Activated CD8-positive, alpha-beta T cell treated with anti-CD3 and anti-CD28 coated beads for 36 hours (primary cell): ENCODE data around the gene ABHD2. TPM values are rescaled to one million over a fixed set of nuclear protein-coding genes. Genes with fewer than 3 reads are reported as not detected.

Experiments
- ATAC-seq: fragments of 200-7000 bp; cut with Tn5 transposase; one replicate; pipeline ENCODE4 v1.10.0; 2021; ENCODE audit warnings: mild to moderate bottlenecking, moderate library complexity
- CTCF ChIA-PET: fragments of 350-600 bp; sonication (Branson Sonifier 250); formaldehyde crosslinking; loops from one replicate; lab custom pipeline; 2021; ENCODE audit warnings: antibody characterized with exemption; lab: Charles Lee
- POLR2A ChIA-PET: fragments of 350-600 bp; sonication (Branson Sonifier 250); formaldehyde crosslinking; loops from one replicate; lab custom pipeline; 2021; ENCODE audit warnings: antibody characterized with exemption; lab: Charles Lee
- DNase-seq: peaks from one replicate; pipeline ENCODE4 v3.0.0-alpha.2; 2020
- H3K27ac Mint-ChIP-seq: one replicate; pipeline ENCODE4 v1.8.0; 2021; ENCODE audit warnings: mild to moderate bottlenecking, mixed read lengths
- H3K27me3 Mint-ChIP-seq: one replicate; pipeline ENCODE4 v1.8.0; 2021; ENCODE audit warnings: mixed read lengths
- H3K36me3 Mint-ChIP-seq: one replicate; pipeline ENCODE4 v1.8.0; 2021; ENCODE audit warnings: low read depth, mixed read lengths
- H3K4me1 Mint-ChIP-seq: one replicate; pipeline ENCODE4 v1.8.0; 2021; ENCODE audit warnings: low read depth, mixed read lengths
- H3K4me3 Mint-ChIP-seq: one replicate; pipeline ENCODE4 v1.8.0; 2021; ENCODE audit warnings: mild to moderate bottlenecking, moderate library complexity, mixed read lengths
- H3K9me3 Mint-ChIP-seq: one replicate; pipeline ENCODE4 v1.8.0; 2021; ENCODE audit warnings: mixed read lengths
- intact Hi-C: fragments of 100-400 bp; cut with micrococcal nuclease; formaldehyde crosslinking; loops from one replicate; pipeline ENCODE4 v1.10.0; 2022
- total RNA-seq, 2 experiments: library from RNA; stranded (reverse); gene quantifications; one replicate each; pipeline ENCODE4 v1.2.3, GENCODE V29; 2021
- TF ChIP-seq, protein P1 (sequence below): fragments of 200-600 bp; IDR thresholded peaks from one replicate; pipeline ENCODE4 v1.8.0; 2022; ENCODE audit warnings: antibody characterized with exemption, mild to moderate bottlenecking

The ABHD2 gene
- total RNA-seq, 2 experiments from 2014 or later = 36.8 to 38.9 TPM

DNA sequence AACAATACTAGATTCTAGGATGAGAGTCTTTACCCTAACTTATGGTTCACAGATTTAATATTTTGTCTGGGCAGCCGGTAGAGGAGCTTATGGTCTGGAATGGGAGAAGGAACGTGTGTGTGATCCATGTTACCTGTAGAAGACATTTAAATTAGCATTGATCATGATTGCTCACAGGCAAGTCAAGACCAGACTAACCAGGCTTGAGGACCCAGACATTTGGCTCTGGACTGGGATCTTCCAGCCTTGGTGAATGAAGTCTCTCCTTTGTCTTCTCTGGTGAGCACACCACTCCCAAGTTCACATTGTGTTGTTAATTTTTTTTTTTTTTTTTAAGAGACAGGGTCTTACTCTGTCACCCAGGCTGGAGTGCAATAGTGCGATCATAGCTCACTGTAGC, 11.7 kb downstream of the ABHD2 start:
- intact Hi-C loops = no loop called here
- ATAC-seq = no peak
- Mint-ChIP-seq H3K36me3 (peaks cover 2% of the 10 kb centered on the region), H3K27ac (no peak overlapping the region), H3K9me3 (no peaks in the 10 kb centered on the region), H3K4me1 (peaks cover 17% of the 10 kb centered on the region), H3K4me3 (no peak overlapping the region), H3K27me3 (no peaks in the 10 kb centered on the region)
- TF ChIP-seq, protein P1, sequence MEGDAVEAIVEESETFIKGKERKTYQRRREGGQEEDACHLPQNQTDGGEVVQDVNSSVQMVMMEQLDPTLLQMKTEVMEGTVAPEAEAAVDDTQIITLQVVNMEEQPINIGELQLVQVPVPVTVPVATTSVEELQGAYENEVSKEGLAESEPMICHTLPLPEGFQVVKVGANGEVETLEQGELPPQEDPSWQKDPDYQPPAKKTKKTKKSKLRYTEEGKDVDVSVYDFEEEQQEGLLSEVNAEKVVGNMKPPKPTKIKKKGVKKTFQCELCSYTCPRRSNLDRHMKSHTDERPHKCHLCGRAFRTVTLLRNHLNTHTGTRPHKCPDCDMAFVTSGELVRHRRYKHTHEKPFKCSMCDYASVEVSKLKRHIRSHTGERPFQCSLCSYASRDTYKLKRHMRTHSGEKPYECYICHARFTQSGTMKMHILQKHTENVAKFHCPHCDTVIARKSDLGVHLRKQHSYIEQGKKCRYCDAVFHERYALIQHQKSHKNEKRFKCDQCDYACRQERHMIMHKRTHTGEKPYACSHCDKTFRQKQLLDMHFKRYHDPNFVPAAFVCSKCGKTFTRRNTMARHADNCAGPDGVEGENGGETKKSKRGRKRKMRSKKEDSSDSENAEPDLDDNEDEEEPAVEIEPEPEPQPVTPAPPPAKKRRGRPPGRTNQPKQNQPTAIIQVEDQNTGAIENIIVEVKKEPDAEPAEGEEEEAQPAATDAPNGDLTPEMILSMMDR = no peak
- DNase-seq = no peak
- ChIA-PET POLR2A (interaction anchor here (1.0 to 1.3 kb wide), 2 partner anchors 11 to 26 kb away, joined by 3 read pairs; no protein-coding TSS in a partner anchor), CTCF (interaction anchor here (1.0 to 4.4 kb wide), 6 partner anchors 9 to 259 kb away, joined by 3 to 25 read pairs (median 6); no protein-coding TSS in a partner anchor)

DNA sequence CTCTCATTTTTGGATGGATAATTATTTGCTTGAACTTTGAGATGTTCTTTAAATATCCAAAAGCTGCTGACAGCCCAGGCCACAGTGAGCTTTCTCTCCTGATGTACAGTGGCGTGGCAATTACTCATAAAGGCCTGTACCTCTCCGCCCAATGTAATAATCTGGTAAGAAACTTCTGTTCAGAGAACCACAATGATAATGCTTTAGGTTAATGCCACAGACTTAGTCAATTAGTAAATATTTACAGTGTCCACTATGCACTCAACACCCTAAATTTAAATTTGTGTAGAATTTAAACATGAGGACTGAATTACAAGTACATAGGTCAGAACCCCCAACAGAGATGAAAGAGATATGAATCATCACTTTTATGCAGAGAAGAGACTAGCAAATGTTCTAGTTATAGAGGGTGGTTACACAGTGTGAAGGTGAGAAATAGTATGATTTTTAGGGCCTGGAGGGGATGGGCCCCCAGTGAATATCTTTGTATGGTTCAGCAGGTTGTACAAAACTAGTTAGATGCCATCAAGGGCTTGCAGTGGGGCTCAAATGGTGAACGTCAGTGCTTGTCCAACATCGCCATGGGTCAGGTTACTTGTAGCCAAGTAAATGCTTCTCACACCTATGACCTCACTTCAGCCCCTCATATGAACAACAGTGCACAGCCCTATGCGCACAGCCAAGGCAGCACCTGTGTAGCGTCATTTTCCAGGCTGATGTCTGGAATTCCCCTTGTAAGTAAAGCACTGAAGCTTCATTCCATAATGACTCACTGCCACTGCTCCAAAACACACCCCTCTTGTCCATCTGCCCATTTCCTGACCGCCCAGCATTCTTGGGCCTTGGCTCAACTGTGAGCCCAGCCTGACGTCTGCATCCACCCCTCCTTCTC, 13.3 kb downstream of the ABHD2 start:
- TF ChIP-seq, protein P1 = no peak
- ATAC-seq (peak; percentile 77), DNase-seq (no peak)
- Mint-ChIP-seq H3K36me3 (peaks cover 5% of the 10 kb centered on the region), H3K4me1 (peaks cover 17% of the 10 kb centered on the region), H3K27ac (peak overlapping the region; percentile 25), H3K4me3 (no peak overlapping the region), H3K27me3 (no peaks in the 10 kb centered on the region), H3K9me3 (no peaks in the 10 kb centered on the region)
- intact Hi-C loops = no loop called here
- ChIA-PET CTCF (interaction anchor here (1.0 to 3.5 kb wide), 3 partner anchors 18 to 27 kb away, joined by 3 to 24 read pairs (median 5); no protein-coding TSS in a partner anchor), POLR2A (interaction anchor here (0.9 kb wide), 2 partner anchors 10 to 13 kb away, joined by 3 read pairs; partner anchors contain the start of gene ABHD2)

DNA sequence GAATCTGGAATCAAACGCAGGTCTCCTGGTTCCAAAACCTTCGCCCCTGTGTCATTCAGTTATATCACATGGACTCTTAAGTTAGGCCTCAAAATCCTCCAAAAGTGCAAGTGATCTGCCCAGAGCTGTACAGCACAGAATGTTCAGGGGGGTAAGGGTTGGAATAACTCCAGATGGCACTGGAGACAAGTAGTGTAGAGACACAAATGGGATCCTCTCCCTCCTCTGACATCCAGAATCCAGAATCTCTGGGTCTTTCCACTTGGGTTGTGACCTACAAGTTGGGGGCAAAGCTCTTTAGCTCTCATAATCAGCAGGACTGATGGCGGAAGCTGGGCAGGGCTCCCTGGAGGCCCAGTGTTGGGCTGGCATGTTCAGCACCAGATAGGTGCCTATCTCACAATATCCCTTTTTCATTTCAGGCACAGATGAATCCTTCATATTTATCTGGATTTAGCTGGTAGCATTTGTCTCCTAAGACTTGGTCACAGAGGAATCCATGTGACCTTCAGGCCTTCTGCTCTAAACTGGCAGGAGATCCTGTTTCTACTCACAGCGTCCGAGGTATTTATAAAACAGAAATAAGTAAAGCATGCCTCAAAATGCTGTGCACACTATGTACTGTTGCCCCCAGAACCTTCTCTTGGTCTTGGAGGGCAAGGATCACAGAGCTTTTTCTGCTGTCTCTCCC, 15.4 kb downstream of the ABHD2 start:
- Mint-ChIP-seq H3K27me3 (no peaks in the 10 kb centered on the region), H3K4me3 (no peak overlapping the region), H3K4me1 (peaks cover 29% of the 10 kb centered on the region), H3K36me3 (peaks cover 7% of the 10 kb centered on the region), H3K27ac (no peak overlapping the region), H3K9me3 (no peaks in the 10 kb centered on the region)
- ATAC-seq (no peak), DNase-seq (no peak)
- ChIA-PET CTCF (interaction anchor here (0.7 to 2.0 kb wide), 5 partner anchors 12 to 46 kb away, joined by 3 to 8 read pairs (median 4); no protein-coding TSS in a partner anchor), POLR2A (no interaction called here)
- TF ChIP-seq, protein P1 = no peak
- intact Hi-C loops = no loop called here

DNA sequence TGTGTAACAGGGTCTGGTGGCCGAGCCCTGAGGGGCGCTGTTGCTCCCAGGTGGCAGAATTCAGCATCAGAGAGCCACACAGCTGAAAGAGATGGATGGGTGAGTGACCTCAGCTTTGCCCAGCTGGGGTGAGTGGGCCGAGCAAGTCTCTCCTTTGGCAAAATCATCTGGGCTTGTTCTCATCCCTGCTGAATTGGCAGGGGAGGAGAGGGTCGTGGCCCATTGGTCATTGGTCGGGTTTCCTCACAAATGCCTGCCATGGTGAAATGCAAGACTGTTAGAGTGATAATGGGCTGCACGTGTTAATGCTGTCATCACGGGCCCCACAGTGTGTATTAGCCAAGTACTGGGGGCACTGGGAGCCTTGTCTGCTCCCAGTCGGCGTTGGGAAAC, 15.9 kb downstream of the ABHD2 start:
- H3K27me3 Mint-ChIP-seq = no peaks in the 10 kb centered on the region
- ATAC-seq = no peak
- POLR2A ChIA-PET = no interaction called here
- peaks cover 29% of the 10 kb centered on the region for H3K4me1 Mint-ChIP-seq
- no peaks in the 10 kb centered on the region for H3K9me3 Mint-ChIP-seq
- no peak for DNase-seq
- intact Hi-C loops = no loop called here
- H3K36me3 Mint-ChIP-seq = peaks cover 7% of the 10 kb centered on the region
- CTCF ChIA-PET = interaction anchor here (0.7 to 2.0 kb wide), 6 partner anchors 12 to 47 kb away, joined by 3 to 8 read pairs (median 4); no protein-coding TSS in a partner anchor
- H3K27ac Mint-ChIP-seq = no peak overlapping the region
- TF ChIP-seq, protein P1 = no peak
- H3K4me3 Mint-ChIP-seq = no peak overlapping the region
